Neural cell (in vitro differentiated cells): Measurements from ENCODE around the gene GPAT2.
"Not testable (repeated sequence)": the region's sequence is repeated elsewhere in the genome, so short reads cannot be mapped to it uniquely, and the experiment has no call there.

Experiments
- EP300 ChIP-seq: fragments of 450-650 bp; conservative IDR thresholded peaks from 2 replicates; pipeline ENCODE4 v1.6.1; 2014; ENCODE audit warnings: antibody characterized with exemption, mild to moderate bottlenecking, moderate library complexity; ENCODE audit not compliant: poor library complexity, severe bottlenecking
- EZH2 ChIP-seq: fragments of 200-600, 300-800 bp; shearing (Covaris generic), sonication (generic); IDR thresholded peaks from 2 replicates; pipeline ENCODE4 v1.6.1; 2014; ENCODE audit warnings: antibody characterized with exemption, low read length, borderline replicate concordance, mild to moderate bottlenecking; ENCODE audit not compliant: insufficient read depth, poor library complexity, severe bottlenecking
- MXI1 ChIP-seq: fragments of 450-650 bp; conservative IDR thresholded peaks from 2 replicates; pipeline ENCODE4 v1.6.1; 2014; ENCODE audit warnings: antibody characterized with exemption, mild to moderate bottlenecking; ENCODE audit not compliant: poor library complexity, severe bottlenecking
- POLR2AphosphoS5 ChIP-seq: IDR thresholded peaks from 2 replicates; pipeline ENCODE4 v1.6.1; 2012
- RAD21 ChIP-seq: fragments of 450-650 bp; conservative IDR thresholded peaks from 2 replicates; pipeline ENCODE4 v1.6.1; 2014; ENCODE audit warnings: antibody characterized with exemption, mild to moderate bottlenecking, moderate library complexity
- SMC3 ChIP-seq: fragments of 450-650 bp; conservative IDR thresholded peaks from 2 replicates; pipeline ENCODE4 v1.6.1; 2014; ENCODE audit warnings: antibody characterized with exemption, mild to moderate bottlenecking, moderate library complexity; ENCODE audit not compliant: poor library complexity
- TAF1 ChIP-seq: IDR thresholded peaks from 2 replicates; pipeline ENCODE4 v1.6.1; 2012; ENCODE audit warnings: low read depth
- TF ChIP-seq, protein P1 (sequence below): fragments of 450-650 bp; IDR thresholded peaks from 2 replicates; pipeline ENCODE4 v1.5.1; 2014; ENCODE audit warnings: antibody characterized with exemption, mild to moderate bottlenecking, moderate library complexity; ENCODE audit not compliant: poor library complexity, severe bottlenecking
- TF ChIP-seq, protein P2 (sequence below): IDR thresholded peaks from 2 replicates; pipeline ENCODE4 v1.6.1; 2012; ENCODE audit warnings: borderline replicate concordance

DNA sequence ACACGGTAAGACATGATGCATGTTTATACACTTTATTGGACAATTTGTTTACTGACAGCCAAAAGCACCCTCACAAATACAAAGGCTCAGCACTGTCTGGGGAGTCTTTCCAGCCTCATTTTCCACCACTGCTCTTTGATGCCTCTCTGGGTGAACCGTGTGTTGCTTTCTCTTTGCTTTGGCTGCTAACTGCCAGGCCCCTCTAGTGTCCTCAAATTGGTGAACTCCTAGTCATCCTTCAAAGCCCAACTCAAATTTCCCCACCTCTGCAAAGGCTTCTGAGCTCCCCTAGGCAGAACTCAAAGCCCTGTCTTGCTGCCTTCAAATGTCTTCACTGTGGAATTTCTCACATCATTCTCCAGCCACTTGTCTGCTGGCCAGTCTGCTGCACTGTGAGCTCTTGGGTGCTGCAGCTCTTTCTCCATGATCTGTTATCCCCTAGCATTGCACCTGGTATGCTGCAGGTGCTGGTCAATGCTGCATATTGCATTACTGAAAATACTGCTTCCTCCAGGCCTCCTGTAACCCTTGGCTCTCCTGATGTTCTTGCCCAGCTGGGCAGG lies 32.5 kb upstream of the GPAT2 start:
- TF ChIP-seq, protein P1, sequence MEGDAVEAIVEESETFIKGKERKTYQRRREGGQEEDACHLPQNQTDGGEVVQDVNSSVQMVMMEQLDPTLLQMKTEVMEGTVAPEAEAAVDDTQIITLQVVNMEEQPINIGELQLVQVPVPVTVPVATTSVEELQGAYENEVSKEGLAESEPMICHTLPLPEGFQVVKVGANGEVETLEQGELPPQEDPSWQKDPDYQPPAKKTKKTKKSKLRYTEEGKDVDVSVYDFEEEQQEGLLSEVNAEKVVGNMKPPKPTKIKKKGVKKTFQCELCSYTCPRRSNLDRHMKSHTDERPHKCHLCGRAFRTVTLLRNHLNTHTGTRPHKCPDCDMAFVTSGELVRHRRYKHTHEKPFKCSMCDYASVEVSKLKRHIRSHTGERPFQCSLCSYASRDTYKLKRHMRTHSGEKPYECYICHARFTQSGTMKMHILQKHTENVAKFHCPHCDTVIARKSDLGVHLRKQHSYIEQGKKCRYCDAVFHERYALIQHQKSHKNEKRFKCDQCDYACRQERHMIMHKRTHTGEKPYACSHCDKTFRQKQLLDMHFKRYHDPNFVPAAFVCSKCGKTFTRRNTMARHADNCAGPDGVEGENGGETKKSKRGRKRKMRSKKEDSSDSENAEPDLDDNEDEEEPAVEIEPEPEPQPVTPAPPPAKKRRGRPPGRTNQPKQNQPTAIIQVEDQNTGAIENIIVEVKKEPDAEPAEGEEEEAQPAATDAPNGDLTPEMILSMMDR = not testable (repeated sequence)
- not testable (repeated sequence) for TF ChIP-seq RAD21, EP300, POLR2AphosphoS5, EZH2, SMC3, MXI1, TAF1
- TF ChIP-seq, protein P2, sequence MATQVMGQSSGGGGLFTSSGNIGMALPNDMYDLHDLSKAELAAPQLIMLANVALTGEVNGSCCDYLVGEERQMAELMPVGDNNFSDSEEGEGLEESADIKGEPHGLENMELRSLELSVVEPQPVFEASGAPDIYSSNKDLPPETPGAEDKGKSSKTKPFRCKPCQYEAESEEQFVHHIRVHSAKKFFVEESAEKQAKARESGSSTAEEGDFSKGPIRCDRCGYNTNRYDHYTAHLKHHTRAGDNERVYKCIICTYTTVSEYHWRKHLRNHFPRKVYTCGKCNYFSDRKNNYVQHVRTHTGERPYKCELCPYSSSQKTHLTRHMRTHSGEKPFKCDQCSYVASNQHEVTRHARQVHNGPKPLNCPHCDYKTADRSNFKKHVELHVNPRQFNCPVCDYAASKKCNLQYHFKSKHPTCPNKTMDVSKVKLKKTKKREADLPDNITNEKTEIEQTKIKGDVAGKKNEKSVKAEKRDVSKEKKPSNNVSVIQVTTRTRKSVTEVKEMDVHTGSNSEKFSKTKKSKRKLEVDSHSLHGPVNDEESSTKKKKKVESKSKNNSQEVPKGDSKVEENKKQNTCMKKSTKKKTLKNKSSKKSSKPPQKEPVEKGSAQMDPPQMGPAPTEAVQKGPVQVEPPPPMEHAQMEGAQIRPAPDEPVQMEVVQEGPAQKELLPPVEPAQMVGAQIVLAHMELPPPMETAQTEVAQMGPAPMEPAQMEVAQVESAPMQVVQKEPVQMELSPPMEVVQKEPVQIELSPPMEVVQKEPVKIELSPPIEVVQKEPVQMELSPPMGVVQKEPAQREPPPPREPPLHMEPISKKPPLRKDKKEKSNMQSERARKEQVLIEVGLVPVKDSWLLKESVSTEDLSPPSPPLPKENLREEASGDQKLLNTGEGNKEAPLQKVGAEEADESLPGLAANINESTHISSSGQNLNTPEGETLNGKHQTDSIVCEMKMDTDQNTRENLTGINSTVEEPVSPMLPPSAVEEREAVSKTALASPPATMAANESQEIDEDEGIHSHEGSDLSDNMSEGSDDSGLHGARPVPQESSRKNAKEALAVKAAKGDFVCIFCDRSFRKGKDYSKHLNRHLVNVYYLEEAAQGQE = not testable (repeated sequence)
